DLD1 (cell line): ENCODE measurements around the gene SHMT1.
"Not testable (repeated sequence)": the region's sequence is repeated elsewhere in the genome, so short reads cannot be mapped to it uniquely, and the experiment has no call there.

Experiments used
- in situ Hi-C: cut with HindIII; loops from 2 replicates; pipeline ENCODE4 v1.10.0; 2017; ENCODE audit warnings: low sequenced_read_pairs

SHMT1 gene

DNA sequence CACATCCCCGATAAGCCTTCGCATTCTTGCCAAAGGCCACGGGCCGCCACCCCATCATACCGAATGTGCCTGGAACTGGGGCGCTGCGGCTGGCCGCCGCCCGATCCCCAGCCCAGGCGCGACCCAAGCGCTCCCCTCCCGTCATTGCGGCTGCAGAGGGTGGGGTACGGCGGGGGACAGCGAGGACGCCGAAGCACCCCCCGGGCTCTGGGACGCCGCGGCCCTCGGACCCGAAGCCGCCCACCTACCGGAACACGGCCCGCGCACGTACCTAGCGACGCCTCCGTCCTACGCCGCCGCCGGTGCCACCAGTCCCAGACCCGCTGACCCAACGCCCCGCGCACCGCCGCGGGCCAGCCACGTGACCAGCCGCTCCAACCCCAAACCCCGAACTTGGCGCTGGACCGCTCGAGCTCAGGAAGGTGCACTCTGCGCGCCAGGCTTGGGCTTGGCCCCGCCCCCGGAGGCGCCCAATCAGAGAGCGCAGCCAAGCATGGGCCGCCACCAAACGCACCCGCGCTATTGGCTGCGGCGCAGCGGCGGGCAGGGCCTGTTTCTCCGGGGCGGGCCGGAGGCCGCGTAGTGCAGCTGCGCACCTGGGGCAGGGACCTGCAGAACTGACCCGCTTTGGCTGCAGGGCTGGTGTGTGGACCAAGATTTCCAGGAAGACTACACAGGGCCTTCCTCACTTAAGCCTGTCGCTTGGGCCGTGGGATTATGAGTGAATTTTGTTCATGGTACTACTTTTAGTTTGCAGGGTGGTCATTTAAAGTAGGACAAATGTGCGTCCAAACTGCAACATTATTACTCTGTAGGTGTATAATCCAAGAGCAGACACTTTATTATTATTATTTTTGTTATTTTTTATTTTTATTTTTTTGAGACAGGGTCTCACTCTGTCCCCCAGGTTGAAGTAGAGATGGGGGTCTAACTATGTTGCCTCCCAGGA is at the start of gene SHMT1:
Gene SHMT1 (minus strand): TSS at position 450 of the 949 bp plus-strand sequence. CDS start 7,569 bp downstream, outside the sequence.
- in situ Hi-C loops: no loop called here

DNA sequence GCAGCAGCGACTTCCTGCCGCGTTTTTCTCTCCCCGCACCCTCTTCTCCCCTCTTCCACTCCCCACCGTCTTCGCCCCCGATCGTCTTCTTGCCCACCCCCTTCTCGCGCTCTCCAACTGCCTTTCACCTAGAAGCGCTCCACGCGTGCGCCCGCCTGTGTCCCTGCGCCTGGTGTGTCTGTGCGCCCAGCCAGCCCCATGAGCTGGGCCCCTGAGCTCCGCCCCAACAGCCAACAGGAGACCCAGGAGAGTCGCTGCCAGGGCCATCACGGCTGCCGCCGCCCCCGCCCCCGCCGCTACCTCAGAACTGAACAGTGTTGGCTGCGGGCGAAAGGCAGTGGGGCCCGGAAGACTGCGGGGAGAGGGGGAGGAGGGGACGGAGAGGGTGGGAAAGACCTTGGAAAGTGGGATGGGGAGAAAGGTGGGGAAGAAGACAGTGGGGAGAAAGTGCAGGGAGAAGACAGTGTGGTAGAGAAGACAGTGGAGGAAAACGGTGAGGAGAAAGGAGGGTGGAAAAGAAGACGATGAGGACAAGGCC is 48.7 kb upstream of the SHMT1 start:
- in situ Hi-C loops: not testable (repeated sequence)

GRCh38 chr17:18411377-18411864 is 48.1 kb upstream of the SHMT1 start:
- in situ Hi-C loops: not testable (repeated sequence)

- in situ Hi-C loops: not testable (repeated sequence)
Observed at GRCh38 chr17:18410736-18411135, 47.4 kb upstream of the SHMT1 start.

DNA sequence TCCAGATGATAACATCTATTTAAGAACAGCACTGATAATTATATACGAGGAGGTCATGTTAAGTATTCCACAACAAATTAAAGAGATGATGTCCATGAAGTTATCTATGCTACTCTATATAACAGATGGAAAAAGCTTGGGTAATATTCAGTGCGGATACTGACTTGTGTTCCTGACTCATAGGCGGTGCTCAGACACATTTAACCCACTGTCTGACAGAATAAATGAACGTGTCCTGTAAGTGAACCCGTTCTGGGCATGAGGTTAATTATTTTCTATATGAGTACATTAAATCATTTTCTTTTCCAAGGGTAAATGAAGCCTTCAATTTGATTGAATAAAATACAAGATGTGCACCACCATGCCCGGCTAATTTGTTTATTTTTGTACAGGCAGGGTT is 46.0 kb upstream of the SHMT1 start:
- in situ Hi-C loops: not testable (repeated sequence)

DNA sequence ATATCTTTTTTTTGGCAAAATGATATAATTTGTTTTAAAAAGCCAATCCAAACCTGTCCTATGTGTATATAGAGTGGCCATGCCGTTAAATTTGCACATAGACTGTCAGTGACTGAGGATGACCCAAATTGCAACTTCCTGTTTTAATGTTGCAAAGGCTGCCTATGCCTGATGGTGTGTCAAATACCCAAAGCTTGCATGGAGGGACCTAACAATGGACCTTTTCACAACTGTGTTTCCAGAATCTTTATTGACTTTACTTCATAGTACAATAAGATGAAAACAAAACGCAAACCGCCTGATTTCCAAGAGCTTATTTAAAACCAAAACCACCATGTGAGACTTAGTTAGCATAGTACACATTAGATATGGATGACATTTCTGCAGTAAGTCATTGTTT is 45.6 kb upstream of the SHMT1 start:
- in situ Hi-C loops: not testable (repeated sequence)

GRCh38 chr17:18403604-18404003 is 40.3 kb upstream of the SHMT1 start:
- in situ Hi-C loops: not testable (repeated sequence)

GRCh38 chr17:18403166-18403565 is 39.8 kb upstream of the SHMT1 start:
- in situ Hi-C loops: not testable (repeated sequence)

DNA sequence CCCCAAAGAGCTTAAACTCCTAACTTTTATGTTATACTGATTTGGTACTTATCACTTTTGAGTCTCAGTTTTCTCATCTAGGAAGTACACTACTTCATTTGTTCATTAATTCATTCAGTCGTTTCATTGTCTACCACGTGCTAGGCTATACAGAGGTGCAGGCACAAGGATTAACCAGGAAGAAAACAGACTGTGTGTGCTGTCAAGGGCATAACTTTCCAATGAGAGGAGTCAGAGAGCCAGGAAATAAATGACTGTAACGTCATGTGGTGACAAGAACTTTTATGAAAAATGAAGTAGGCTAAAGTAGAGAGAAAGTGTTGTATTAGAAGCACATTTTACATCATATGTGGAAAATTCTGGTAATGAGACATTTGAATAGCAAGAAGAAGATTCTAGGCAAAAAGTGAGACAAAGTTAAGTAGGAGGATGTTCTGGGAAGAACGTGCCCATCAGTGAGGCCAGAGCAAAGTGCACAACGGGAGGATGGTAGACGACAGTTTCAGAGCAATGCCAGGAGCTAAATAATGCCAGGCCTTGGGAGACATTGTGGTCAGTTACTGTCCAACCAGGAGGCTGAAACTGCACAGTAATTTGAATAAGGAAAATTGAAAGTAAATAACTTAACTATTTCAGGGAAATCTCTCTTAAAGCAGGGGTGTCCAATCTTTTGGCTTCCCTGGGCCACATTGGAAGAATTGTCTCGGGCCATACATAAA is 38.7 kb upstream of the SHMT1 start:
- in situ Hi-C loops: not testable (repeated sequence)

- in situ Hi-C loops: not testable (repeated sequence)
Observed at GRCh38 chr17:18388728-18389127, 25.4 kb upstream of the SHMT1 start.

DNA sequence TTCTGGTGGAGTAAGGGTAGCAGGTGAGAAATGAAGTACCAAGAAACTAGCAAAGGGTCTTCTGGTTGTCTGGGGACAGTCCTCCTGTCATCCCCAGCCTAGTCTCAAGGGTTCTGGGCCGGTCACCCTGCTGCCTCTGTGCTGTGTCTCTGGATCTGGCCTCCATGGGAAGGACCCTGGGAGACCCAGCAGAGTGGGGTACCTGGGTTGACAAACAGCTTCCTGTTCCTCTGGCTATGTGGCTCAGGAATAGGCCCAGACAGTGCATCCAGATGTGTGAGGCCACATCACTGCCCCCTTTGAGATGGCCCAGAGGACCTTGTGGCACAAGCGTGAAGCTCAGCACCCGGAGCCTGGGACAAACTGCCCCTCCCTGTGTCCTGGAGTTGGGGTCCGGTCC is 24.9 kb upstream of the SHMT1 start:
- in situ Hi-C loops: not testable (repeated sequence)

DNA sequence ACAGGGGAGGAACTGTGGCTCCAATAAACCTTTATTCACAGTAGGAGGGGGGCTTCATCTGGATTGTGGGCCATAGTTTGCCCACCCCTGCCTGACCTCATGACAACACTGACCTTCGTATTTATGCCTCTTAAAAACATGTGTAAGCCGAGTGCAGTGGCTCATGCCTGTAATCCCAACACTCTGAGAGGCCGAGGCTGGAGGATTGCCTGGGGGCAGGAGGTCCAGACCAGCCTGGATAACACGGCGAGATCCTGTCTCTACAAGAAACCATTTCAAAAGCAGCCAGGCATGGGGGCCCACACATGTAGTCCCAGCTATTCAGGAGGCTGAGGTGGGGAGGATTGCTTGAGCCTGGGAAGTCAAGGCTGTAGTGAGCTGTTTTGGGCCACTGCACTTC is 24.2 kb upstream of the SHMT1 start:
- in situ Hi-C loops: not testable (repeated sequence)

DNA sequence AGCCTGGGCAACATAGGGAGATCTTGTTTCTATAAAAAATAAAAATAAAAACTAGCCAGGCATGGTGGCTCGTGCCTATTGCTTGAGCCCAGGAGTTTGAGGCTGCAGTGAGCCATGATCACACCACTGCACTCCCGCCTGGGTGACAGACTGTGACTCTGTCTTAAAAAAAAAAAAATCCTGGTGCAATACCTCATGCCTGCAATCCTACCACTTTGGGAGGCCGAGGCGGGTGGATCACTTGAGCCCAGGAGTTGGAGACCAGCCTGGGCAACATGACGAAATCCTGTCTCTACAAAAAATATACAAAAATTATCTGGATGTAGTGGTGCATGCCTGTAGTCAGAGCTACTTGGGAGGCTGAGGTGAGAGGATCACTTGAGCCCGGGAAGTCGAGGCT is 20.9 kb upstream of the SHMT1 start:
- in situ Hi-C loops: not testable (repeated sequence)

GRCh38 chr17:18383079-18383481 is 19.7 kb upstream of the SHMT1 start:
- in situ Hi-C loops: not testable (repeated sequence)

GRCh38 chr17:18382441-18383078 is 19.2 kb upstream of the SHMT1 start:
- in situ Hi-C loops: no loop called here

GRCh38 chr17:18381953-18382245 is 18.5 kb upstream of the SHMT1 start:
- in situ Hi-C loops: no loop called here

- in situ Hi-C loops: no loop called here
Observed at GRCh38 chr17:18381158-18381952, 18.0 kb upstream of the SHMT1 start.

DNA sequence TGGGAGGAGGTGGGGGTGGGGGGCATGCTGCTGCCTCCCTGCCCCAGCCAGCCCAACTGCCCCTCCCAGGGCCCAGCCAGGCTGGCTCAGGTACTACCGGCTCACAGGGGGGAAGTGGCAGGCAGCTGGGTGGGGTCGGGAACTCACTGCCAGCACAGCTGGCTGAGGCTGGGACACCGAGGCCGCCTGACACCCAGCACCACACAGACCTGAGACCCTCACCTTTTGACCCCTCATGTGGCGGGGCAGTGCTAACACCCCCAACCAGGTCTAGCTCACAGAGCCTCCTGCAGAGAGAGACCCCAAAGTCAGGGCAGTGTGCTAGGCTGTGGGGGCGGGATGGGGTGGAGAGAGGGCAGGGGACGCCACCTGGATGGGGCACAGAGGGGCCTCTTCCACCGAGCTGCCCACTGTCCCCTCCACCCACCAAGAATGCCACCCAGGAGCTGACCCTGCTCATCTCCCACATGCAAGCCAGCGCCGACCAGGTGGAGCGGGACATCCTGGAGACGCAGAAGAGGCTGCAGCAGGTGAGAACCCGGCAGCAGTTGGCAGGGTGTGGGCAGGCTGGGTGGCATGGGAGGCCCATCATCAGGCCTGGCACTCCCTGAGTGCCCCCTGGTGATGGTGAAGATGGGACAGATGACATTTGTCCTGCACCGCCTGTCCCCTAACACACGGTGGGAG is 17.3 kb upstream of the SHMT1 start:
- in situ Hi-C loops: no loop called here

GRCh38 chr17:18379246-18380146 is 16.1 kb upstream of the SHMT1 start:
- in situ Hi-C loops: no loop called here
